Progenitor cell of endocrine pancreas (in vitro differentiated cells): ENCODE measurements around the gene SLX4IP. TPM values are rescaled to one million over a fixed set of nuclear protein-coding genes. Genes with fewer than 3 reads are reported as not detected.

Source experiments
- DNase-seq: peaks from one replicate; pipeline ENCODE4 v3.0.0; 2021; ENCODE audit warnings: low spot score; ENCODE audit not compliant: unreplicated experiment
- H3K27ac Mint-ChIP-seq: 2 replicates; pipeline ENCODE4 v1.8.0; 2021; ENCODE audit warnings: mild to moderate bottlenecking, moderate library complexity, mixed read lengths
- H3K27me3 Mint-ChIP-seq: 2 replicates; pipeline ENCODE4 v1.8.0; 2021; ENCODE audit warnings: mixed read lengths
- H3K36me3 Mint-ChIP-seq: 2 replicates; pipeline ENCODE4 v1.8.0; 2022; ENCODE audit warnings: mixed read lengths; ENCODE audit not compliant: insufficient read depth
- H3K4me1 Mint-ChIP-seq: 2 replicates; pipeline ENCODE4 v1.8.0; 2021; ENCODE audit warnings: low read depth, mixed read lengths
- H3K4me3 Mint-ChIP-seq: 2 replicates; pipeline ENCODE4 v1.8.0; 2021; ENCODE audit warnings: low read depth, mild to moderate bottlenecking, moderate library complexity, mixed read lengths
- H3K9me3 Mint-ChIP-seq: 2 replicates; pipeline ENCODE4 v1.8.0; 2021; ENCODE audit warnings: low read depth, mixed read lengths
- total RNA-seq: library from RNA; stranded (reverse); gene quantifications from 2 replicates; pipeline ENCODE4 v1.2.1, GENCODE V29; 2021
- TF ChIP-seq, protein P1 (sequence below): fragments of 200-600 bp; sonication (generic); IDR thresholded peaks from one replicate; pipeline ENCODE4 v1.5.0; 2021; ENCODE audit warnings: antibody characterized with exemption, mild to moderate bottlenecking; ENCODE audit not compliant: unreplicated experiment

Gene SLX4IP
- total RNA-seq, 1 donor from 2014 or later: 12.0 TPM

GRCh38 chr20:10643560-10643873 lies 208.4 kb downstream of the SLX4IP start:
- H3K36me3 Mint-ChIP-seq: peaks cover 50% of the 10 kb centered on the region
- TF ChIP-seq, protein P1, sequence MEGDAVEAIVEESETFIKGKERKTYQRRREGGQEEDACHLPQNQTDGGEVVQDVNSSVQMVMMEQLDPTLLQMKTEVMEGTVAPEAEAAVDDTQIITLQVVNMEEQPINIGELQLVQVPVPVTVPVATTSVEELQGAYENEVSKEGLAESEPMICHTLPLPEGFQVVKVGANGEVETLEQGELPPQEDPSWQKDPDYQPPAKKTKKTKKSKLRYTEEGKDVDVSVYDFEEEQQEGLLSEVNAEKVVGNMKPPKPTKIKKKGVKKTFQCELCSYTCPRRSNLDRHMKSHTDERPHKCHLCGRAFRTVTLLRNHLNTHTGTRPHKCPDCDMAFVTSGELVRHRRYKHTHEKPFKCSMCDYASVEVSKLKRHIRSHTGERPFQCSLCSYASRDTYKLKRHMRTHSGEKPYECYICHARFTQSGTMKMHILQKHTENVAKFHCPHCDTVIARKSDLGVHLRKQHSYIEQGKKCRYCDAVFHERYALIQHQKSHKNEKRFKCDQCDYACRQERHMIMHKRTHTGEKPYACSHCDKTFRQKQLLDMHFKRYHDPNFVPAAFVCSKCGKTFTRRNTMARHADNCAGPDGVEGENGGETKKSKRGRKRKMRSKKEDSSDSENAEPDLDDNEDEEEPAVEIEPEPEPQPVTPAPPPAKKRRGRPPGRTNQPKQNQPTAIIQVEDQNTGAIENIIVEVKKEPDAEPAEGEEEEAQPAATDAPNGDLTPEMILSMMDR: no peak
- no peaks in the 10 kb centered on the region for H3K9me3 Mint-ChIP-seq
- H3K4me3 Mint-ChIP-seq: no peak overlapping the region
- H3K27me3 Mint-ChIP-seq: no peaks in the 10 kb centered on the region
- DNase-seq: no peak
- H3K27ac Mint-ChIP-seq: no peak overlapping the region
- peaks cover 6% of the 10 kb centered on the region for H3K4me1 Mint-ChIP-seq

DNA sequence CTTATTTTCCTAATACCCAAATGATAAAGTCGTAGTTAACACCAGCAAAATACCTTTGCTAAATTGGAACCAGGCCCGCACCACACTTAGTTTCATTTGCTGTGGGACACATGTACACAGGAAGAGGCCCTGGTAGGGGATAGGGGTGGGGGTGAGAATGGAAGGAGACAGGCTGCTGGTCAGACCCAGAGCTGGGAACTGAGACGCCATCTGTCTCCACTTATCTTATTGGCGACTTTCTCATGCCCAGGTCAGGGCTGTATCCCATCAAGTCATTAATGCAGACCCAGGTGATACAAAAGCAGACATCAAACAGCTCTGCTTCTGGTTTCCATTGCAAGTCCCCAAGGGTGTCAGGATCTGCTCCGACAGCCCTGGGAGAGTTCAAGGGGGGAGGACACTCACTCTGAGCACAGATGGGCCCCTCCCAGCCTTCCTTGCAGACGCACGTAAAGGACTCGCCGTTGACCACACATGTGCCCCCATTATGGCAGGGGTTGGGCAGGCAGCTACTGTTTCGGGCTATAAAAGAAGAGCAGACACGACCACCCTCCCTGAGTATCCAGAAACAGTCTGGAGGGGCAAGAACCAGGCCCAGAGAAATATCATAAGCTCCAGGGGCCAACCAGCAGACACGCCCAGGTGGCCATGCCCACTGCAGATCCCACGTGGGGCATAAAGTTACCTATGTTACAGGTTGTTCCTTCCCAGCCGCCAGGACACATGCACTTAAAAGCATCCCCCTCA lies 209.5 kb downstream of the SLX4IP start:
- TF ChIP-seq, protein P1: no peak
- peaks cover 51% of the 10 kb centered on the region for H3K36me3 Mint-ChIP-seq
- H3K9me3 Mint-ChIP-seq: no peaks in the 10 kb centered on the region
- DNase-seq: no peak
- H3K4me3 Mint-ChIP-seq: no peak overlapping the region
- H3K27ac Mint-ChIP-seq: peak overlapping the region; percentile 78
- H3K4me1 Mint-ChIP-seq: peaks cover 9% of the 10 kb centered on the region
- no peaks in the 10 kb centered on the region for H3K27me3 Mint-ChIP-seq

- Mint-ChIP-seq H3K36me3 (peaks cover 55% of the 10 kb centered on the region), H3K4me1 (peaks cover 10% of the 10 kb centered on the region), H3K9me3 (no peaks in the 10 kb centered on the region), H3K27me3 (no peaks in the 10 kb centered on the region), H3K27ac (peak overlapping the region; percentile 78), H3K4me3 (no peak overlapping the region)
- TF ChIP-seq, protein P1: no peak
- DNase-seq: no peak
These were observed 210.1 kb downstream of the SLX4IP start for GRCh38 chr20:10645205-10645570.

- Mint-ChIP-seq H3K4me3 (no peak overlapping the region), H3K4me1 (peaks cover 10% of the 10 kb centered on the region), H3K36me3 (peaks cover 53% of the 10 kb centered on the region), H3K27me3 (no peaks in the 10 kb centered on the region), H3K27ac (peak overlapping the region; percentile 77), H3K9me3 (no peaks in the 10 kb centered on the region)
- TF ChIP-seq, protein P1: no peak
- DNase-seq: no peak
These were observed 210.9 kb downstream of the SLX4IP start for GRCh38 chr20:10646006-10646405.

DNA sequence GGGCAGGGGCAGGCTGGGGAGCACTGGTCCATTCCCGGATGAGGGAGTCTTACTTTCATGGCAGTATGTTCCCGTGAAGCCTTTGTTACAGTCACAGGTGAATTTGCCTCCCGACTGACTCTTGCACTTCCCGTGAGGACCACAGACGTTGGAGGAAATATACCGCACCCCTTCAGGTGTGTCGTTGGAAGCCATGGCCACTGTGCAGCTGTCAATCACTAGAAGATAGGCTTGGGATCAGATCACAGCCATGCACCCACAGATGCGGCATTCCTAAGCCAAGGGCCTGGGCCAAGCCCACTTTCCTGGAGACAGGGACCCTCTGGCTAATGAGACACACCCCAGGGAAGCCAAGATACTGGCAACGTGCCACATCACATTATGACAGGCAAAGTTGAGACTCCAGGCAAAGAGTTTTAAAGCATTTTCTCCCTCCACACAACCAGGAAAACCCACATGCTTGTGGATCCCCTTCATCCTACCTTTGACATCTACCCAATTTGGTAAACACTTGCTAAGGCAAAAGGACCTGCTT lies 211.8 kb downstream of the SLX4IP start:
- no peaks in the 10 kb centered on the region for H3K9me3 Mint-ChIP-seq
- TF ChIP-seq, protein P1: no peak
- no peak overlapping the region for H3K4me3 Mint-ChIP-seq
- H3K36me3 Mint-ChIP-seq: peaks cover 51% of the 10 kb centered on the region
- peak overlapping the region; percentile 20 for H3K27ac Mint-ChIP-seq
- DNase-seq: no peak
- peaks cover 10% of the 10 kb centered on the region for H3K4me1 Mint-ChIP-seq
- H3K27me3 Mint-ChIP-seq: no peaks in the 10 kb centered on the region
